HFFc6 (cell line): Measurements from ENCODE around the gene DENND1B. TPM values are rescaled to one million over a fixed set of nuclear protein-coding genes. Genes with fewer than 3 reads are reported as not detected.

Source experiments
- DNase-seq: peaks from one replicate; pipeline ENCODE4 v3.0.0-alpha.2; 2018
- H3K27ac Mint-ChIP-seq: 2 replicates; pipeline ENCODE4 v1.8.0; 2020; ENCODE audit warnings: mild to moderate bottlenecking, mixed read lengths
- H3K27me3 Mint-ChIP-seq: 2 replicates; pipeline ENCODE4 v1.8.0; 2021; ENCODE audit warnings: mild to moderate bottlenecking, moderate library complexity, mixed read lengths; ENCODE audit not compliant: insufficient read depth
- H3K36me3 Mint-ChIP-seq: 2 replicates; pipeline ENCODE4 v1.8.0; 2021; ENCODE audit warnings: low read depth, mixed read lengths
- H3K4me1 Mint-ChIP-seq: 2 replicates; pipeline ENCODE4 v1.8.0; 2020; ENCODE audit warnings: low read depth, mixed read lengths
- H3K4me3 Mint-ChIP-seq: 2 replicates; pipeline ENCODE4 v1.8.0; 2020; ENCODE audit warnings: mild to moderate bottlenecking, moderate library complexity, mixed read lengths
- H3K9me3 Mint-ChIP-seq: 2 replicates; pipeline ENCODE4 v1.8.0; 2020; ENCODE audit warnings: mild to moderate bottlenecking, mixed read lengths
- total RNA-seq, 6 experiments: library from RNA; stranded (reverse); fragmentation: NEBNext Ultra II Directional; extraction: Animal tissue kit (Norgen Biotek cat#: 25700); gene quantifications; 2 replicates in 1 of 6; 3 replicates in 5 of 6; pipeline ENCODE4 v1.2.3, GENCODE V29; 2021
- TF ChIP-seq, protein P1 (sequence below): fragments of 200-600 bp; sonication (generic); IDR thresholded peaks from 2 replicates; pipeline ENCODE4 v1.5.0; 2021; ENCODE audit warnings: antibody characterized with exemption, mild to moderate bottlenecking

DENND1B gene
- total RNA-seq, 6 experiments from 2014 or later: 6.4 to 9.0 (median 7.7) TPM

DNA sequence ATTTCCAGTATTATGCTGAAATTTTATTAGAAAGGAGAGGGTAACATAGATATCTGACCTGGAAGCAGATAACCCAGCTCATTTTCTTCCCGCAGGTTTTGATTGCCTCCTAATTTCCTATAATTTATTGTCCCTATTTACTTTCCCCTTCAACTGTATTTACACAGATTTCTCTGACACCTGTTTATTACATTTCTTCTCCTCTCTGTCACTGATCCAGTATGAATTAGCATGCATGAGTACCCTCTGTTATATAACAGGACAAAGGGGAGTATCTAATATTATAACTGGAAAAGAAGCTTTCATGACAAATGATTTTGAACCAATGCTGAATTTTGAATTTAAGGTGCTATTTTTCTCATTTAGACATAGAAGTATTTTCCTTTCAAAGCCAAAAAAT lies 37.4 kb downstream of the DENND1B start:
- no peak overlapping the region for H3K4me3 Mint-ChIP-seq
- H3K27me3 Mint-ChIP-seq: no peaks in the 10 kb centered on the region
- H3K27ac Mint-ChIP-seq: no peak overlapping the region
- peaks cover 42% of the 10 kb centered on the region for H3K4me1 Mint-ChIP-seq
- DNase-seq: no peak
- H3K36me3 Mint-ChIP-seq: peaks cover 13% of the 10 kb centered on the region
- no peaks in the 10 kb centered on the region for H3K9me3 Mint-ChIP-seq
- TF ChIP-seq, protein P1, sequence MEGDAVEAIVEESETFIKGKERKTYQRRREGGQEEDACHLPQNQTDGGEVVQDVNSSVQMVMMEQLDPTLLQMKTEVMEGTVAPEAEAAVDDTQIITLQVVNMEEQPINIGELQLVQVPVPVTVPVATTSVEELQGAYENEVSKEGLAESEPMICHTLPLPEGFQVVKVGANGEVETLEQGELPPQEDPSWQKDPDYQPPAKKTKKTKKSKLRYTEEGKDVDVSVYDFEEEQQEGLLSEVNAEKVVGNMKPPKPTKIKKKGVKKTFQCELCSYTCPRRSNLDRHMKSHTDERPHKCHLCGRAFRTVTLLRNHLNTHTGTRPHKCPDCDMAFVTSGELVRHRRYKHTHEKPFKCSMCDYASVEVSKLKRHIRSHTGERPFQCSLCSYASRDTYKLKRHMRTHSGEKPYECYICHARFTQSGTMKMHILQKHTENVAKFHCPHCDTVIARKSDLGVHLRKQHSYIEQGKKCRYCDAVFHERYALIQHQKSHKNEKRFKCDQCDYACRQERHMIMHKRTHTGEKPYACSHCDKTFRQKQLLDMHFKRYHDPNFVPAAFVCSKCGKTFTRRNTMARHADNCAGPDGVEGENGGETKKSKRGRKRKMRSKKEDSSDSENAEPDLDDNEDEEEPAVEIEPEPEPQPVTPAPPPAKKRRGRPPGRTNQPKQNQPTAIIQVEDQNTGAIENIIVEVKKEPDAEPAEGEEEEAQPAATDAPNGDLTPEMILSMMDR: no peak

GRCh38 chr1:197736685-197737084 lies 38.6 kb downstream of the DENND1B start:
- H3K27me3 Mint-ChIP-seq: no peaks in the 10 kb centered on the region
- DNase-seq: peak; percentile 88
- TF ChIP-seq, protein P1: no peak
- peak overlapping the region; percentile 79 for H3K27ac Mint-ChIP-seq
- H3K4me3 Mint-ChIP-seq: no peak overlapping the region; the same call in none of the 2 replicates
- no peaks in the 10 kb centered on the region for H3K9me3 Mint-ChIP-seq
- H3K36me3 Mint-ChIP-seq: peaks cover 23% of the 10 kb centered on the region
- peaks cover 42% of the 10 kb centered on the region for H3K4me1 Mint-ChIP-seq

DNA sequence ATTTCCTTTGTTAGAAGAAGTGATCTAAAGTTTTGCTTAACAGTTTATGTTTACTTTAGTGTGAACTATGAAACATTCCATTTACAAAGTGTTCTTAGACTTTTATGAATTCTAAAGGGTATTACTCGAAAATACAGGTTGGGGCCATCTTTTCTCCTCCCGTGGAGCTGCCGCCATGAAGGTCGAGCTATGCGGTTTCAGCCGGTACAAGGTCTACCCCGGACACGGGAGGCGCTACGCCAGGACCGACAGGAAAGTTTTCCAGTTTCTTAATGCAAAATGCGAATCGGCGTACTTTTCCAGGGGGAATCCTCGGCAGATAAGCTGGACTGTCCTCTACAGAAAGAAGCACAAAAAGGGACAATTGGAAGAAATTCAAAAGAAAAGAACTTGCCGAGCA lies 39.8 kb downstream of the DENND1B start:
- TF ChIP-seq, protein P1: no peak
- no peak for DNase-seq
- no peak overlapping the region for H3K4me3 Mint-ChIP-seq
- H3K9me3 Mint-ChIP-seq: no peaks in the 10 kb centered on the region
- H3K36me3 Mint-ChIP-seq: peaks cover 23% of the 10 kb centered on the region
- H3K27me3 Mint-ChIP-seq: no peaks in the 10 kb centered on the region
- H3K4me1 Mint-ChIP-seq: peaks cover 42% of the 10 kb centered on the region
- no peak overlapping the region for H3K27ac Mint-ChIP-seq

DNA sequence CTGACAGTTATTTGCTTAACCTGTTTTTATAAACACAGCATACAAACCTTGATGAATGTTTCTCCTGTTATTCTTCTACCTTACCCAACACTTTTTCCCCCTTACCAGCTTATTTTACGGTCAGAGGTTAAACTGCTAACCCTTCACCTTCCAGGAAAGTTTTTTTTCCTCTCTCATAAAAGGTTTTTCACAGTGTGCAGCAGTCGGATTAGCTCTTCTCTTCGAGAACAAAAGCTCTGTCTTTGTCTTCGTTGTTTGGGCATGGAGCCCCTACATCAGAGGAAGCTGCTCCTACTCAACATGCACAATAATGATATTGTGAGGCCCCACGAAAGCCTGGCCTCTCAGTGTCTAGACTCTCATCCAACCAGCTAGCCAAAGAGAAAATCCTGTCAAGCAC lies 42.0 kb downstream of the DENND1B start:
- no peak for DNase-seq
- Mint-ChIP-seq H3K4me1 (peaks cover 36% of the 10 kb centered on the region), H3K36me3 (peaks cover 23% of the 10 kb centered on the region), H3K27me3 (no peaks in the 10 kb centered on the region), H3K4me3 (no peak overlapping the region), H3K27ac (no peak overlapping the region), H3K9me3 (no peaks in the 10 kb centered on the region)
- TF ChIP-seq, protein P1: no peak

DNA sequence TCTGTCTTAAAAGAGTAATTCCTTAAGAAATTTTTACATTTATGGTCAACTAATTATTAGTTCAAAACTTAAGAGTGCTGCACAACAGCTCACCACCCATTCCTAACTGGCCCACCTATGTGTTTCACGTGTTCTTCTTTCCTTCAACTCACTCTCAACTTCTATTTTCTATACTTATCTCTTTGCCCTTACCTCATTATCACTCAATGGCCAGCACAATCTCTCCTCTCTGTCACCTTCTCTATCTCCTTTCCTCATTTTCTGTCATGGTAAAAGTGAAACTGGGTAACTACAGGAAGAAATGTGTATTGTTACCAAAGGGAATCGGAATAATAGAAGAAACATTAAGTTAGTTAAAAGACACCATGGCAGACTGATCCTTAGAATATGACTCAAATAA lies 43.1 kb downstream of the DENND1B start:
- H3K4me3 Mint-ChIP-seq: no peak overlapping the region
- no peaks in the 10 kb centered on the region for H3K9me3 Mint-ChIP-seq
- peaks cover 25% of the 10 kb centered on the region for H3K4me1 Mint-ChIP-seq
- no peak for DNase-seq
- H3K27ac Mint-ChIP-seq: no peak overlapping the region
- no peaks in the 10 kb centered on the region for H3K27me3 Mint-ChIP-seq
- TF ChIP-seq, protein P1: no peak
- peaks cover 27% of the 10 kb centered on the region for H3K36me3 Mint-ChIP-seq

- peaks cover 17% of the 10 kb centered on the region for H3K4me1 Mint-ChIP-seq
- H3K27me3 Mint-ChIP-seq: no peaks in the 10 kb centered on the region
- TF ChIP-seq, protein P1: no peak
- peaks cover 5% of the 10 kb centered on the region for H3K9me3 Mint-ChIP-seq
- H3K4me3 Mint-ChIP-seq: no peak overlapping the region
- H3K36me3 Mint-ChIP-seq: peaks cover 34% of the 10 kb centered on the region
- DNase-seq: no peak
- H3K27ac Mint-ChIP-seq: no peak overlapping the region
Measured at GRCh38 chr1:197731449-197731848, 43.8 kb downstream of the DENND1B start.
